Metanephros (tissue), 2 donors: Measurements from ENCODE around the gene NANS. TPM values are rescaled to one million over a fixed set of nuclear protein-coding genes. Genes with fewer than 3 reads are reported as not detected.

Experiments
- small RNA-seq: library from RNA; depleted of rRNA; stranded (forward); fragments of <200 nt; gene quantifications from one replicate; pipeline ENCODE3, GENCODE V24; 2014; ENCODE audit warnings: low replicate concordance
- total RNA-seq: library from RNA; depleted of rRNA; stranded (reverse); fragments of >200 nt; gene quantifications from one replicate; pipeline ENCODE4 v1.2.3, GENCODE V29; 2014

Gene NANS
- 26.4 TPM for total RNA-seq

GRCh38 chr9:98056269-98057137 lies at the start of gene NANS:
TSS of gene NANS (plus strand) at chr9:98056732. CDS start at chr9:98056809, 77 bp downstream.

GRCh38 chr9:98118640-98119601 lies 62.4 kb downstream of the NANS start, which contains the start of gene TRIM14:
TSS of gene TRIM14 (minus strand) at chr9:98119222. CDS start at chr9:98119188, 34 bp downstream.

Small RNA genes within 50 kb of the gene (small RNA-seq; reads per million reads assigned to genes)
- gene RF00017 (not detected), gene RNU6-918P (not detected)

Other genes starting within 250 kb of the NANS start
- not detected for gene FOXE1, start 203.5 kb upstream of the NANS start, total RNA-seq
- 14.9 TPM for gene TRMO, start 134.2 kb upstream of the NANS start, total RNA-seq
- 12.8 TPM for gene HEMGN, start 118.6 kb upstream of the NANS start, total RNA-seq
- 21.8 TPM for gene ANP32B, start 73.4 kb upstream of the NANS start, total RNA-seq
- 4.3 TPM for gene TRIM14, start 62.5 kb downstream of the NANS start, total RNA-seq
- gene CORO2A, start 135.9 kb downstream of the NANS start, total RNA-seq = 1.4 TPM
- 6.7 TPM for gene TBC1D2, start 198.9 kb downstream of the NANS start, total RNA-seq